Adipocyte (in vitro differentiated cells): ENCODE results near the gene DLGAP3.

Experiments used
- DNase-seq: peaks from one replicate; pipeline ENCODE4 v3.0.0-alpha.2; 2015; ENCODE audit warnings: low read depth
- H3K27me3 ChIP-seq: replicated peaks from 2 replicates; pipeline ENCODE4 v1.7.0; 2013; ENCODE audit warnings: mild to moderate bottlenecking, low read length, moderate library complexity; ENCODE audit not compliant: control insufficient read depth, insufficient read depth
- H3K36me3 ChIP-seq: 2 replicates; pipeline ENCODE4 v1.7.0; 2013; ENCODE audit warnings: low read length, mild to moderate bottlenecking, moderate library complexity; ENCODE audit not compliant: control insufficient read depth, insufficient read depth, severe bottlenecking
- H3K4me1 ChIP-seq: 2 replicates; pipeline ENCODE4 v1.7.0; 2013; ENCODE audit warnings: mild to moderate bottlenecking, low read length, moderate library complexity; ENCODE audit not compliant: control insufficient read depth, insufficient read depth
- H3K4me3 ChIP-seq: 2 replicates; pipeline ENCODE4 v1.7.0; 2013; ENCODE audit warnings: mild to moderate bottlenecking, low read length, moderate library complexity
- H3K9ac ChIP-seq: 2 replicates; pipeline ENCODE4 v1.7.0; 2013; ENCODE audit warnings: mild to moderate bottlenecking, low read length, moderate library complexity
- H3K9me3 ChIP-seq: 2 replicates; pipeline ENCODE4 v1.7.0; 2013; ENCODE audit warnings: mild to moderate bottlenecking, low read length, moderate library complexity; ENCODE audit not compliant: control insufficient read depth

The DLGAP3 gene

DNA sequence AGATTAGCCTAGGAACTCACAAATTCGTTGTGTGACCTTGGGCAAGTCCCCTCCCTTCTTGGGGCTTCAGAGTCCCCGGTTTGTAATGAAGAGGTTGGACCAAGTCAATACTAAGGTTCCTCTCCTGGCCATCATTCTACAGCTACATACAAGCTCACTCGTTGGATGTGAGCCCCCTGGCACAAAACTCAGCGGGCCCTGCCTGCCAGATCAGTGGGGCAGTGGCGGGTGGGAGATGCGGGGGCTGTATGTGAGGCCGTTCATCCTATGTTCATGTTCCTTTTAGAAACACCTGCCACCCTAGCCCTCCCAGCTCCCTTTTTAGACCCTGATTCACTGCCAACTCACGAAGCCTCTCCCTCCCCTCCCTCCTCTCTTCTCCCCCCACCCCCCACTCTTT is 2.1 kb downstream of the DLGAP3 start:
- H3K4me1 ChIP-seq = peaks cover 4% of the 10 kb centered on the region
- no peak overlapping the region for H3K4me3 ChIP-seq
- H3K27me3 ChIP-seq = peaks cover 61% of the 10 kb centered on the region
- no peaks in the 10 kb centered on the region for H3K36me3 ChIP-seq
- no peak overlapping the region for H3K9ac ChIP-seq
- DNase-seq = no peak
- no peaks in the 10 kb centered on the region for H3K9me3 ChIP-seq

DNA sequence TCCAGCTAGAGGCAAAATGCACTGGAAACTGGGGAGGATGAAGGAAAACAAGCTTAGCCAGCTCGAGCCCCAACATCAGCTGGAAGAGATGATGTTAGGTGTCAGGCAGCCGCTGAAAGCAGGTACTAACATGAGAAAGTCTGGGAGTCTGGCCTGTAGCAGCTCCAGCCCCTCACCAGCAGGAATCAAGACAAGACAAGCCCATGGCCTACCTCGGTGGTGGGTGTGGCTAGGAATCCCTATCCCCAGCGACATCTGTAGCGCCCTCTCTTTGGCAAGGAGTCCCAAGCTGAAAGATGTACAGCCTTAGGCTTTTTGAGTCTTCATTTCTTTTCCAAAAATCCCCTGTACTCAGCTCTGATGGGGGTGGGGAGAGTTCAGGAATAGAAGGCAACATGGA is 2.6 kb downstream of the DLGAP3 start:
- DNase-seq = no peak
- Histone ChIP-seq H3K9me3 (no peaks in the 10 kb centered on the region), H3K36me3 (no peaks in the 10 kb centered on the region), H3K27me3 (peaks cover 63% of the 10 kb centered on the region), H3K9ac (no peak overlapping the region), H3K4me1 (peaks cover 4% of the 10 kb centered on the region), H3K4me3 (no peak overlapping the region)

DNA sequence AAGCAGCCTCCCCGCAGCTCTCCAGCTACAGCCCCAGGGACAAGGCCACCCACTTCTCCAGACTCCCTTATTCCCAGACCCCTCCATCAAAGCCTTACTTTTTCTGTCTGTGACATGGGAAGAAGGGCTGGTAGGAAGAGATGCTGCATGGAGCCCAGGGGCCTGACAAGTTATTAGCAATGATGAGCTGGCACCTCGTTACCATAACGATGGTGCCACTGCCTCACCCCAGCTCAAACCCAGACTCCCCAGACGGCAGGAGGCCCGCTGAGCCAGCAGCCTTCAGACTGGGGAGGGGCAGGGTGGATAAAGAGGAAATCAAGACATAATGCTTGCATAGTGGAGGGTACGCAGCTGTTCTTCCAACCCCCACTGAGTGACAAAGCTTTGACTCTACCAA is 3.3 kb downstream of the DLGAP3 start:
- Histone ChIP-seq H3K9me3 (no peaks in the 10 kb centered on the region), H3K4me1 (peaks cover 4% of the 10 kb centered on the region), H3K36me3 (no peaks in the 10 kb centered on the region), H3K9ac (no peak overlapping the region), H3K4me3 (no peak overlapping the region), H3K27me3 (peaks cover 64% of the 10 kb centered on the region)
- DNase-seq = no peak

DNA sequence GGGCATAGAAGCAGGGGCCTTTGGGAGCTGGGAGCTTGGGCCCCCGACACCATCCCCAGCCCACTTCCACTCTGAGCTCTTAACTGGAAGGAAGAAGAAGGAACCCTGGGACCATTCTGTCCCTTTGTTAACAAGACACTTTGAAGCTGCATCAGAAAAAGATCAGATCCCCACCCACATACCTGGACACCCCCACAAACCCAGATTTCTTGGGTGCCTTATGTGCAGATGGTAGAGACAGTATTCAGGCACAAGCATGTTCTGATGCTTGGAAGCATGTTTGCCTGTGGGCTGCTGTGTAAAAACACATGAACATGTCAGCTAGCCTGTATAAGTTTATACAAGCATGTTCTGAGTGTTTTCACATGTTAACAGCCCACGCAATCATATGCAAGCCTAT is 3.7 kb downstream of the DLGAP3 start:
- H3K9ac ChIP-seq = no peak overlapping the region
- no peak for DNase-seq
- no peak overlapping the region for H3K4me3 ChIP-seq
- H3K27me3 ChIP-seq = peaks cover 64% of the 10 kb centered on the region
- H3K4me1 ChIP-seq = peaks cover 4% of the 10 kb centered on the region
- no peaks in the 10 kb centered on the region for H3K9me3 ChIP-seq
- no peaks in the 10 kb centered on the region for H3K36me3 ChIP-seq

DNA sequence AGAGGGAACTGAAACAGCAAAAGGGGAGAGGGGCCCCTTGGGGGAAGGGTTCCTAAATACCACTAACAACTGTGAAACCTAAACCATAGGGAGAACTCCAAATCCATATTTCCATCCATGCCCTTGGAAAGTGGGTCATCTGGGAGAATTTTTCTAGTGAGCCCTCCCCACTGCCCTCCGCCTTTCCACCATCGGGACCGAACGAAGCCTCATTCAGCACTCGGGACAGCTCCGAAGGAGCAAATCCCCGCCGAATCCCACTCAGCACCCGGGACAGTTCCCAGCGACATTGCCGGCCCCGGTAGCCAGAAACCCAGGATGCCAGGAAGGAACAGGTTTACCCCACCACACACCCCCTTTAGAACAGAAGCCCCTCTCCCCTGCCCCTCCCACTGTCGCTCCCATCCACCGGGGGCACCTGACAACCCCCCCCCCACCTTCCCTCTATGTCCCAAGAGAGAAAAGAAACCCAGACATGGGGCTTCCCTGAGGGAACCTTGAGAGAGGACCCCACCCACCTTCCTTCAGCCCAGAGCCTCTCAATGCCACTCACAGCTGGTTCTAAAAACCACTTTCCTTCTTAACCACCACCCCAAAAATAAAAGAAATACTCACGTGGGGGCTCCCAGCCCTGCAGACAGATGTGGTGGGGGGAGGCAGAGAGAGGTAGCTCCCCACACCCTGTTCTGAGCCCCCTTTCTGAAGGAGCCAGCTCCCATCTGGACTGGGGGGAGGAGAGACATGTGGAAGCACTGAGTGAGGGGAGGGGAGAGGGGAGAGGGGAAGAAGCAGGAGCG is 4.5 kb downstream of the DLGAP3 start:
- Histone ChIP-seq H3K4me1 (peaks cover 4% of the 10 kb centered on the region), H3K9me3 (no peaks in the 10 kb centered on the region), H3K27me3 (peaks cover 64% of the 10 kb centered on the region), H3K9ac (no peak overlapping the region), H3K4me3 (no peak overlapping the region), H3K36me3 (no peaks in the 10 kb centered on the region)
- peak; percentile 86 for DNase-seq

DNA sequence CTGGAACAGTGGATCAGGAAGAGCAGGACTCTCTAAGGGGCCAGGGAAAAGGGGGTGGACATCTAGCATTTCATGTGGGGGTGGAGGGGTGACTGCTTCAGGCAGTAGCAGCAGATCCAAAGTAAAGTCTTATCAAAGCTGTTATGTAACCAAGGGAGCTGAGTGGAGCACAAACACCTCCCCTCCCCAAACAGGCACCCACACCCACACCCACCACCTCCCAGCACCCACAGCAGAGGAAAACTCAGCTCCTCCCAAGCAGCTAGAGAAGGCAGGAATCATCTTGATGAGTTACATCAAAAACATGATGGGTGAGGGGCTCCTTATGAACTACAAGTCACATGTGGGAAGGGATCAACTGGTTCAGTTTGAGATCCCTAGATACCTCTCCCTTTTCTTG is 6.0 kb downstream of the DLGAP3 start:
- Histone ChIP-seq H3K36me3 (no peaks in the 10 kb centered on the region), H3K4me3 (no peak overlapping the region), H3K27me3 (peaks cover 62% of the 10 kb centered on the region), H3K4me1 (no peaks in the 10 kb centered on the region), H3K9me3 (no peaks in the 10 kb centered on the region), H3K9ac (no peak overlapping the region)
- no peak for DNase-seq

DNA sequence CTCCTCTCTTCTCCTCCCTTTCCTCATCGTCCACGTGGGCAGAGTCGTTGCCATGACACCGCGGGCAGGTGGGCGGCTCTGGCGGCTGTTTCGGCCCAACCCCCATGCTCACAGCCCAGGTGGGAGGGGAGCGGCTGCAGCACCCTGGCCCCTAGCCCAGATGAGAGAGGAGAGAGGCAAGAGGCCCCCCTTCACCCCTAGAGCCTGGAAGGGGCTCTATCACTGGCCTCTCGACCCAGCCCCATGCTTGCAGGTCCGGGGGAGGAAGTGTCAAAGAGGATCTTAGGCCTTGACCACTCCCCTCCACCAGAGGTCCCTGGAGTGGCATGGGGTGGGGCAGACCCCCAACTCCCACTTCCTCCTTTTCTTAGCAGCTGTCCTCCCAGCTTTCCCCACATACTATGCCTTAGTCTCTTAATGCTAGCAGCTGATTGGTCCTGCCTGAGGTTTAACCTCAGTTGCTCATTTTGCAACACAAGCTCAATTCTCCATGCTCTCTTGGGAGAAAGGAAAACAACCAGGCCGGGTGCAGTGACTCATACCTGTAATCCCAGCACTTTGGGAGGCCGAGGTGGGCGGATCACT is 10.4 kb downstream of the DLGAP3 start:
- Histone ChIP-seq H3K4me1 (no peaks in the 10 kb centered on the region), H3K9me3 (no peaks in the 10 kb centered on the region), H3K36me3 (no peaks in the 10 kb centered on the region), H3K9ac (no peak overlapping the region), H3K4me3 (no peak overlapping the region), H3K27me3 (peaks cover 47% of the 10 kb centered on the region)
- DNase-seq = no peak

DNA sequence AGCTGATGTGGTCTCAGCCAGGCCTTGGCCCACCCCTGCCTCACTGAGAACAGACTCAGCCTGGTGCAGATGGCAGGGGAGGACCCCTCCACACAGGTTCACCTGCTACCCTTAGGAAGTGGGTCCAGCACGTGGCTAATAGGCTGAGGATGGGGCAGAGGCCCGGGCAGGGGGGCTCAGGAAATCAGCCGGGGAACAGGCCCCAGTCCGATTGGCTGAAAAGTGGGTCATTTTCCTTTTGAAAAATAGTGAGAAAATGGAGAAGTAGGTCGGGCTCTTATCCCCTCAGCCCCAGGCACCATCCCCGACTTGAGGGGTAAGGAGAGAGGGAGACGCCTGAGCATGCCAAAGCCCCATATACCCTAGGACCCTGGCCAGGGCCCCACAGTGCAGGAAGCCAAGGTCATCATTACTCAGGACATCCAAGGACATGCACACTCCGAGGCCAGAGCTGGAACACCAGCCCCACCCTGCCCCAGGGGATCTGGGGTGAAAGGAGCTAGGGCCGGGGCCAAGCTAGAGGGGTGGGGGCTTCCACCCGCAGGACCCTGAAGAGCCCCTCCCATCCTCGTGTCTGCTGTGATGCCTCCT is 11.0 kb downstream of the DLGAP3 start:
- H3K9me3 ChIP-seq = no peaks in the 10 kb centered on the region
- H3K9ac ChIP-seq = no peak overlapping the region
- no peak for DNase-seq
- H3K36me3 ChIP-seq = no peaks in the 10 kb centered on the region
- H3K4me1 ChIP-seq = no peaks in the 10 kb centered on the region
- H3K4me3 ChIP-seq = no peak overlapping the region
- peaks cover 47% of the 10 kb centered on the region for H3K27me3 ChIP-seq

DNA sequence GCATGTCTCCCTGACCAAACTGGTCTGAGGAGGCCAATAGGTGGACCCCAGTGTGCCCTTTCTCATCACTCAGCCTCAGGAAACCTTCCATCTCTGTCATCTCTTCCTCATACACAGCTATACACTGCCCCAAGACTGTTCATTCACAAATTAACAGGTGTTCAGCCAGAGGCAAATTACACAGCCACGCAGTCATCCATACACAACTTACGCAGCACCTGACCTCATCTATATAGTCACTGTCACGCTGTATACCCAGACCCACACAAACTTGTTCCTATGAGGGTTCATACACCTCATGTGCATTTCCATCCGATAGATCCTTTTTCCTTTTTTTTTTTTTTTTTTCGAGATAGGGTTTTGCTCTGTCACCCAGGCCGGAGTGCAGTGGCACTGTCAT is 12.4 kb downstream of the DLGAP3 start:
- no peaks in the 10 kb centered on the region for H3K36me3 ChIP-seq
- no peak for DNase-seq

DNA sequence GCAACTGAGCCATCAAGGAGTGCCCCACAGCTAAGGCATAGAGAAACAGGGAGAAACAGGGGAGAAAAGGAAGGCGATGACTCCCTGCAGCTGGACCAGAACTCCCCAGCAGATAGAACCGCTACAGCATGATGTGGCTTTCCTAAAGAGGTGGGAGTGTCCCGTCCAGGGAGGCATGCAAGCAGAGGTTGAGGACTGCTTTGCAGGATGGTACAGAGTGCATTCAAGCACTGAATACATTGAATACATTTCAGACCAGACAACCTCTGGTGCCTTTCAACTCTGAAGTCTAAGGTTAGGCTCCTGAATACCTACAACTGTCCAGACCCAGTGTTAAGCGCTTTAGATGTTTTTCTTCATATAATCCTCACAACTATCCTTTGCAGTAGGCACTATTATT is 13.3 kb downstream of the DLGAP3 start:
- H3K9ac ChIP-seq = no peak overlapping the region
- no peaks in the 10 kb centered on the region for H3K4me1 ChIP-seq
- no peaks in the 10 kb centered on the region for H3K36me3 ChIP-seq
- H3K4me3 ChIP-seq = no peak overlapping the region
- H3K27me3 ChIP-seq = peaks cover 40% of the 10 kb centered on the region
- no peaks in the 10 kb centered on the region for H3K9me3 ChIP-seq
- no peak for DNase-seq

More for the DNA sequence above, 12.4 kb downstream of the DLGAP3 start:
- H3K4me3 ChIP-seq = no peak overlapping the region
- H3K4me1 ChIP-seq = no peaks in the 10 kb centered on the region
- H3K9ac ChIP-seq = no peak overlapping the region
- H3K9me3 ChIP-seq = no peaks in the 10 kb centered on the region
- H3K27me3 ChIP-seq = peaks cover 46% of the 10 kb centered on the region

DNA sequence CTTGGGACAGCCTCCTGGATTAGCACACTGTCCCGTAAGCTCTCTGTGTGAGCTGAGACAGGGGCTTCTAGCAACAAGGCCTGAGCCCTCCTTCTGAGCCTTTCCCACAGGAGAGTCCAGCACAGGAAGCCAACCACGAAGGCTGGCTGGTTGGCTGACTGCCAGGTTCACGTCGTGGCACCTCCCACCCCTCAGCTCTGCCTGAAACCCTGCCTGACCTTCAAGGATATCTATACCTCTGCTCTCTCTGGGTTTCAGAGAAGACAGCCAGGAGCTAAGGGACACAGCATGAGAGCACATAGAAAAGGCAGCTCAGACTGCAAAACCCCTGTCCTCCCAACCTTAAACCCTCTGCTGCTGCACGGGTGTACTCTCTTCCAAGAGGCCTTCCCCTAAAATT is 13.9 kb downstream of the DLGAP3 start:
- DNase-seq = no peak
- H3K36me3 ChIP-seq = no peaks in the 10 kb centered on the region
- H3K4me3 ChIP-seq = no peak overlapping the region
- peaks cover 37% of the 10 kb centered on the region for H3K27me3 ChIP-seq
- H3K9me3 ChIP-seq = no peaks in the 10 kb centered on the region
- no peaks in the 10 kb centered on the region for H3K4me1 ChIP-seq
- H3K9ac ChIP-seq = no peak overlapping the region
